Left lung (tissue), 10 donors: ENCODE data around the gene S100A14. TPM values are rescaled to one million over a fixed set of nuclear protein-coding genes. Genes with fewer than 3 reads are reported as not detected.

Source experiments
- ATAC-seq: fragments of 200-7000 bp; cut with Tn5 transposase; one replicate; pipeline ENCODE4 v1.9.1; 2020; ENCODE audit warnings: moderate library complexity
- DNase-seq, 4 donors: peaks; one replicate each; pipeline ENCODE4 v3.0.0-alpha.2; 2013 to 2020
- H3K27ac ChIP-seq, 2 donors: fragments of 200-600 bp; sonication (generic) in 1 of 2; one replicate each; pipeline versions ENCODE4 v1.5.0 to v1.8.0; 2020 to 2021
- H3K27me3 ChIP-seq, 2 donors: fragments of 200-600 bp; sonication (generic) in 1 of 2; one replicate each; pipeline versions ENCODE4 v1.5.0 to v1.8.0; 2020 to 2021
- H3K36me3 ChIP-seq, 2 donors: fragments of 200-600 bp; sonication (generic) in 1 of 2; one replicate each; pipeline versions ENCODE4 v1.5.0 to v1.8.0; 2020 to 2021
- H3K4me1 ChIP-seq, 2 donors: fragments of 200-600 bp; one replicate each; pipeline ENCODE4 v1.8.0; 2021
- H3K4me3 ChIP-seq, 2 donors: fragments of 200-600 bp; sonication (generic) in 1 of 2; one replicate each; pipeline versions ENCODE4 v1.5.0 to v1.8.0; 2020 to 2021; ENCODE audit warnings: mild to moderate bottlenecking in 1 of 2
- H3K9me3 ChIP-seq, 2 donors: fragments of 200-600 bp; sonication (generic) in 1 of 2; one replicate each; pipeline versions ENCODE4 v1.5.0 to v1.8.0; 2020 to 2021
- intact Hi-C, 2 donors: fragments of 100-400 bp; cut with DNase I; formaldehyde crosslinking; loops; one replicate each; pipeline versions ENCODE4 v1.11.2 to v1.14.2; 2022
- polyA plus RNA-seq, 6 donors: library from polyadenylated mRNA; unstranded; fragments of 120-200 nt; gene quantifications; one replicate each; pipeline ENCODE4 v1.2.1, GENCODE V29; 2013; ENCODE audit not compliant: insufficient read length in 6 of 6
- total RNA-seq, 2 donors: library from RNA; stranded (reverse); fragmentation: NEBNext Ultra II Directional; extraction: Animal tissue kit (Norgen Biotek cat#: 25700); gene quantifications; one replicate each; pipeline ENCODE4 v1.2.1, GENCODE V29; 2021
- TF ChIP-seq, protein P1 (sequence below), 2 donors: fragments of 200-600 bp; sonication (generic) in 1 of 2; IDR thresholded peaks; one replicate each; pipeline versions ENCODE4 v1.5.0 to v1.8.0; 2021; ENCODE audit warnings: antibody characterized with exemption in 2 of 2
- donor health status: DM: no; HTN: yes; CAD: no.
- donor health status: DM: no; HTN: no; CAD: no.

Gene S100A14
- total and polyA plus RNA-seq, 8 donors, result 94.9 to 179 (median 144) TPM

DNA sequence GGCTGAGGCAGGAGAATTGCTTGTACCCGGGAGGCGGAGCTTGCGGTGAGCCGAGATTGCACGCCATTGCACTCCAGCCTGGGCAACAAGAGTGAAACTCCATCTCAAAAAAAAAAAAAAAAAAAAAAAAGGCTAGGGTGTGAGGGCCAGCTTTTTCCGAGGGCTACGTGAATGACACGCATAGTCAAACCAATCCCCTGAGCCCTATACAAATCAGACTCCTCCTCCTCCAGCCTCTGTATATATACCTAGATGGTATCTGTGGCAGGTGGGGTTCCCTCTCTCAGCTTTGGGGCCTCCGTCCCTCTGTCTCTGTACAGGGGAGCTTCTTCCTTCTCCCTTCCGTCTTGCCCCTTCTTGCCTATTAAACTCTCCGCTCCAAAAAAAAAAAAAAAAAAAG is 9.9 kb downstream of the S100A14 start:
- Histone ChIP-seq H3K27me3 (no peaks in the 10 kb centered on the region), H3K9me3 (no peaks in the 10 kb centered on the region), H3K36me3 (peaks cover 0 to 17% of the 10 kb centered on the region in 2 donors), H3K4me1 (peaks cover 28 to 35% of the 10 kb centered on the region in 2 donors), H3K4me3 (no peak overlapping the region), H3K27ac (no peak overlapping the region)
- TF ChIP-seq, protein P1, sequence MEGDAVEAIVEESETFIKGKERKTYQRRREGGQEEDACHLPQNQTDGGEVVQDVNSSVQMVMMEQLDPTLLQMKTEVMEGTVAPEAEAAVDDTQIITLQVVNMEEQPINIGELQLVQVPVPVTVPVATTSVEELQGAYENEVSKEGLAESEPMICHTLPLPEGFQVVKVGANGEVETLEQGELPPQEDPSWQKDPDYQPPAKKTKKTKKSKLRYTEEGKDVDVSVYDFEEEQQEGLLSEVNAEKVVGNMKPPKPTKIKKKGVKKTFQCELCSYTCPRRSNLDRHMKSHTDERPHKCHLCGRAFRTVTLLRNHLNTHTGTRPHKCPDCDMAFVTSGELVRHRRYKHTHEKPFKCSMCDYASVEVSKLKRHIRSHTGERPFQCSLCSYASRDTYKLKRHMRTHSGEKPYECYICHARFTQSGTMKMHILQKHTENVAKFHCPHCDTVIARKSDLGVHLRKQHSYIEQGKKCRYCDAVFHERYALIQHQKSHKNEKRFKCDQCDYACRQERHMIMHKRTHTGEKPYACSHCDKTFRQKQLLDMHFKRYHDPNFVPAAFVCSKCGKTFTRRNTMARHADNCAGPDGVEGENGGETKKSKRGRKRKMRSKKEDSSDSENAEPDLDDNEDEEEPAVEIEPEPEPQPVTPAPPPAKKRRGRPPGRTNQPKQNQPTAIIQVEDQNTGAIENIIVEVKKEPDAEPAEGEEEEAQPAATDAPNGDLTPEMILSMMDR (IDR thresholded peaks at IDR 0.05), result no peak
- no peak for DNase-seq
- no peak for ATAC-seq
- intact Hi-C loops, result no loop called here

GRCh38 chr1:153602749-153603148 is 13.4 kb downstream of the S100A14 start:
- intact Hi-C loops, result no loop called here
- Histone ChIP-seq H3K36me3 (peaks cover 0 to 16% of the 10 kb centered on the region in 2 donors), H3K9me3 (no peaks in the 10 kb centered on the region), H3K4me3 (no peak overlapping the region), H3K4me1 (peaks cover 0 to 28% of the 10 kb centered on the region in 2 donors), H3K27ac (no peak overlapping the region), H3K27me3 (no peaks in the 10 kb centered on the region)
- TF ChIP-seq, protein P1 (IDR thresholded peaks at IDR 0.05), result no peak
- DNase-seq (no peak), ATAC-seq (no peak)

- no peak overlapping the region for H3K27ac ChIP-seq
- TF ChIP-seq, protein P1 (IDR thresholded peaks at IDR 0.05), result no peak
- H3K4me3 ChIP-seq, result no peak overlapping the region
- H3K27me3 ChIP-seq, result no peaks in the 10 kb centered on the region
- H3K9me3 ChIP-seq, result no peaks in the 10 kb centered on the region
- DNase-seq, result no peak
- no peaks in the 10 kb centered on the region for H3K36me3 ChIP-seq
- peaks cover 0 to 17% of the 10 kb centered on the region in 2 donors for H3K4me1 ChIP-seq
- ATAC-seq, result no peak
- intact Hi-C loops, result no loop called here
These were observed 16.3 kb downstream of the S100A14 start for GRCh38 chr1:153599847-153600246.

GRCh38 chr1:153598309-153599172 is 17.6 kb downstream of the S100A14 start:
- TF ChIP-seq, protein P1 (IDR thresholded peaks at IDR 0.05), result no peak
- no peaks in the 10 kb centered on the region for H3K27me3 ChIP-seq
- ATAC-seq (peak; percentile 35), DNase-seq (peak in 1 of 4 donors; percentile 32)
- no peaks in the 10 kb centered on the region for H3K9me3 ChIP-seq
- H3K4me1 ChIP-seq, result peaks cover 0 to 17% of the 10 kb centered on the region in 2 donors
- H3K36me3 ChIP-seq, result no peaks in the 10 kb centered on the region
- intact Hi-C loops, result no loop called here
- no peak overlapping the region for H3K4me3 ChIP-seq
- H3K27ac ChIP-seq, result no peak overlapping the region

GRCh38 chr1:153597206-153597605 is 18.9 kb downstream of the S100A14 start:
- no peaks in the 10 kb centered on the region for H3K9me3 ChIP-seq
- H3K27me3 ChIP-seq, result no peaks in the 10 kb centered on the region
- H3K4me1 ChIP-seq, result peaks cover 0 to 17% of the 10 kb centered on the region in 2 donors
- no peak overlapping the region for H3K27ac ChIP-seq
- TF ChIP-seq, protein P1 (IDR thresholded peaks at IDR 0.05), result no peak
- H3K36me3 ChIP-seq, result no peaks in the 10 kb centered on the region
- no peak for ATAC-seq
- DNase-seq, result no peak
- no peak overlapping the region for H3K4me3 ChIP-seq
- intact Hi-C loops, result no loop called here
